K562 (cell line): ENCODE measurements around the gene ZNF620. TPM values are rescaled to one million over a fixed set of nuclear protein-coding genes. Genes with fewer than 3 reads are reported as not detected.

ENCODE experiments used
- ARID3A ChIP-seq: IDR thresholded peaks from 2 replicates; pipeline ENCODE4 v1.6.1; 2012; ENCODE audit warnings: low read depth, low read length, improper control_type of control experiment, borderline replicate concordance
- CBX3 ChIP-seq, 2 experiments: IDR thresholded peaks; 1 replicate in 1 of 2; 2 replicates in 1 of 2; pipeline ENCODE4 v1.6.1; 2012; ENCODE audit warnings: inconsistent platforms in 2 of 2, low read length in 2 of 2, borderline replicate concordance in 1 of 2, control low read depth in 1 of 2
- E2F6 ChIP-seq, 2 experiments: IDR thresholded peaks; 2 replicates each; pipeline ENCODE4 v1.6.1; 2011; ENCODE audit warnings: borderline replicate concordance in 1 of 2, control low read depth in 1 of 2, low read depth in 1 of 2, low read length in 1 of 2, mild to moderate bottlenecking in 1 of 2, mixed read lengths in 1 of 2, moderate library complexity in 1 of 2; ENCODE audit not compliant: insufficient read depth in 1 of 2, insufficient read length in 1 of 2, poor library complexity in 1 of 2, severe bottlenecking in 1 of 2; ENCODE audit errors: extremely low read depth in 1 of 2
- EP400 ChIP-seq: fragments of 450-650 bp; IDR thresholded peaks from 2 replicates; pipeline ENCODE4 v1.6.1; 2017; ENCODE audit warnings: antibody characterized with exemption, mild to moderate bottlenecking, moderate library complexity
- PHF20 ChIP-seq: fragments of 450-650 bp; IDR thresholded peaks from 2 replicates; pipeline ENCODE4 v1.6.1; 2018; ENCODE audit not compliant: partially characterized antibody
- POLR2G ChIP-seq: fragments of 200-400 bp; formaldehyde crosslinking; IDR thresholded peaks from 2 replicates; pipeline ENCODE4 v1.6.1; 2017; ENCODE audit warnings: low read depth, mild to moderate bottlenecking, antibody characterized with exemption, low read length, moderate library complexity
- RB1 ChIP-seq: fragments of 450-650 bp; IDR thresholded peaks from 2 replicates; pipeline ENCODE4 v1.6.1; 2017; ENCODE audit warnings: low read depth, mild to moderate bottlenecking
- SRSF3 ChIP-seq: fragments of 200-400 bp; formaldehyde crosslinking; IDR thresholded peaks from 2 replicates; pipeline ENCODE4 v1.6.1; 2016; ENCODE audit warnings: mild to moderate bottlenecking, low read length, moderate library complexity; ENCODE audit not compliant: insufficient read depth
- STAT6 ChIP-seq: sonication (generic); formaldehyde crosslinking; IDR thresholded peaks from 2 replicates; pipeline ENCODE4 v1.8.1; 2023; ENCODE audit warnings: mild to moderate bottlenecking, missing genetic modification reagents
- YY1 ChIP-seq, 3 experiments: IDR thresholded peaks; 2 replicates each; pipeline ENCODE4 v1.6.1; 2011; ENCODE audit warnings: low read length in 2 of 3, mild to moderate bottlenecking in 2 of 3, moderate library complexity in 2 of 3, borderline replicate concordance in 1 of 3, control low read depth in 1 of 3, low read depth in 1 of 3; ENCODE audit not compliant: insufficient read depth in 3 of 3, insufficient replicate concordance in 2 of 3, control insufficient read depth in 1 of 3, insufficient read length in 1 of 3; ENCODE audit errors: extremely low read depth in 1 of 3
- ZEB2 ChIP-seq: fragments of 450-650 bp; IDR thresholded peaks from 2 replicates; pipeline ENCODE4 v1.6.1; 2016
- ZNF282 ChIP-seq: sonication (generic); formaldehyde crosslinking; IDR thresholded peaks from 2 replicates; pipeline ENCODE4 v1.8.1; 2023; ENCODE audit warnings: missing genetic modification reagents
- ZNF561 ChIP-seq: fragments of 450-650 bp; formaldehyde crosslinking; conservative IDR thresholded peaks from 2 replicates; pipeline ENCODE4 v1.4.0; 2020; ENCODE audit warnings: mild to moderate bottlenecking, moderate library complexity
- polyA plus RNA-seq, 8 experiments: library from polyadenylated mRNA; depleted of rRNA in 4 of 8; stranded (reverse) in 5 of 8; unstranded in 3 of 8; fragments of >200 nt; fragmentation: Nextera tagmentation in 2 of 8; fragmentation: Illumina TruSeq in 1 of 8; extraction: Ambion mirVana in 2 of 8; extraction: Trizol in 1 of 8; gene quantifications; 2 replicates each; pipeline versions ENCODE4 v1.2.1 to v1.2.3, GENCODE V29; 2011 to 2014; ENCODE audit warnings: inconsistent platforms in 1 of 8, missing spikeins in 1 of 8
- total RNA-seq, 7 experiments: library from RNA; depleted of rRNA in 6 of 7; stranded (reverse); fragments of >200 nt in 6 of 7; fragmentation: Illumina TruSeq in 2 of 7; extraction: Trizol in 2 of 7; gene quantifications; 2 replicates each; pipeline versions ENCODE4 v1.2.1 to v1.2.3, GENCODE V29; 2011 to 2021; ENCODE audit warnings: low replicate concordance in 1 of 7

Gene ZNF620
- total and polyA plus RNA-seq, 9 of the 15 experiments (the other 6 are each of a cell fraction or from before 2014, with no cell fraction given), result 1.2 to 5.5 (median 3.3) TPM

GRCh38 chr3:40524568-40525285 lies 18.9 kb downstream of the ZNF620 start, which contains the start of gene ZNF621 (continued):
- no peak for TF ChIP-seq ARID3A
- no peak for TF ChIP-seq ZNF282 (CRISPR knock-in tag)
- peak; percentile 96 for TF ChIP-seq PHF20
- peak; percentile 42; the same call in 1 of the 2 replicates for TF ChIP-seq SRSF3
- TF ChIP-seq EP400, result peak; percentile 95
- no peak for TF ChIP-seq ZNF561
- TF ChIP-seq POLR2G, result peak; percentile 100
- peak; percentile 61 to 94 (median 93) for TF ChIP-seq YY1 (IDR thresholded peaks at IDR 0.05; ENCODE audit: borderline replicate concordance in 1 of 3, control insufficient read depth in 1 of 3, extremely low read depth in 1 of 3, insufficient read depth in 3 of 3, insufficient read length in 1 of 3, insufficient replicate concordance in 2 of 3, low read depth in 1 of 3, low read length in 2 of 3)
- peak; percentile 36 to 58 for TF ChIP-seq E2F6 (IDR thresholded peaks at IDR 0.05; ENCODE audit: borderline replicate concordance in 1 of 2, extremely low read depth in 1 of 2, insufficient read depth in 1 of 2, insufficient read length in 1 of 2, low read depth in 1 of 2, low read length in 1 of 2, poor library complexity in 1 of 2, severe bottlenecking in 1 of 2)
- no peak for TF ChIP-seq STAT6 (CRISPR knock-in tag)
- peak; percentile 97 for TF ChIP-seq ZEB2
- TF ChIP-seq RB1, result peak; percentile 84
- peak in 1 of 2 experiments; percentile 56; a peak in 1 of 3 replicates for TF ChIP-seq CBX3 (IDR thresholded peaks at IDR 0.05; ENCODE audit: borderline replicate concordance in 1 of 2, low read length in 2 of 2)
